ENCODE results near the gene ADM5.

The ADM5 gene

GRCh38 chr19:49727217-49728030 is 38.0 kb downstream of the ADM5 start:
- Histone ChIP-seq H3K9me3 (replicated peaks in 1 of 11) (peaks cover under 1 to 17% (median 5%) of the 10 kb centered on the region in 11 experiments; a peak in 16 of 22 replicates), H3K4me1 (peaks cover 0 to 9% (median 0%) of the 10 kb centered on the region in 10 experiments; a peak in 3 of 20 replicates), H3K36me3 (no peaks in the 10 kb centered on the region), H4K20me1 (no peaks in the 10 kb centered on the region), H3K27ac (no peak overlapping the region), H3K4me3 (no peak overlapping the region), H3K9ac (no peak overlapping the region), H3K27me3 (no peaks in the 10 kb centered on the region), H3K4me2 (no peak overlapping the region)
- no peak for TF ChIP-seq Cebpa-rat (IDR thresholded peaks at IDR 0.05)

DNA sequence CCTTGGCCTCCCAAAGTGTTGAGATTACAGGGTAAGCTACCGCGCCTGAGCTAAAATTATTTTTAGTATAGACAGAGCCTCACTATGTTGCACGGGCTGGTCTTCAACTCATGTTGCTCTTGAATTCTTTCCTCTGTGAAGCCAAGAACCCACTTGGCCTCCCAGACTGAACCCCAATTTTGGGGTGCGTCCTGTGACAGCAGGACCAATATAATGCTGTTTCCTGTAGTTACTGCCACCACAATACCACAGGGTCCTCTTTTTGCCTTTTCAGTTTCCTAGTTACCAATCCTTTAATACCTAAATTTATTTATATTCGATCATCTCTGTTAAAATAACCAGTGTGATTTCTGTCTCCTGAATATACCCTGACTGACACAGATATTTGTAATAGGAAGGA is 40.8 kb downstream of the ADM5 start:
- Histone ChIP-seq H3K4me1 (peaks cover 0 to 9% (median 0%) of the 10 kb centered on the region in 10 experiments; a peak in 3 of 20 replicates), H3K9me3 (replicated peaks in 1 of 11) (peaks cover 0 to 5% (median 0%) of the 10 kb centered on the region in 11 experiments; a peak in 1 of 22 replicates), H3K27me3 (no peaks in the 10 kb centered on the region), H3K4me3 (no peak overlapping the region), H4K20me1 (no peaks in the 10 kb centered on the region), H3K36me3 (no peaks in the 10 kb centered on the region), H3K4me2 (0 out of 22 replicates have a peak overlapping the region, but pooled peaks of 1 of the 11 experiments have one; percentile 15), H3K9ac (no peak overlapping the region), H3K27ac (no peak overlapping the region)
- TF ChIP-seq Cebpa-rat (IDR thresholded peaks at IDR 0.05), result no peak

GRCh38 chr19:49738268-49738667 is 48.9 kb downstream of the ADM5 start:
- Histone ChIP-seq H3K27me3 (no peaks in the 10 kb centered on the region), H3K4me3 (no peak overlapping the region), H3K9me3 (replicated peaks in 1 of 11) (0 out of 22 replicates have a peak, but pooled peaks cover 0 to 3% (median 0%) of the 10 kb centered on the region in 11 experiments), H3K4me1 (peaks cover 0 to 17% (median 4%) of the 10 kb centered on the region in 10 experiments; a peak in 11 of 20 replicates), H3K4me2 (no peak overlapping the region), H3K27ac (no peak overlapping the region), H4K20me1 (no peaks in the 10 kb centered on the region), H3K36me3 (no peaks in the 10 kb centered on the region), H3K9ac (no peak overlapping the region; a peak in 1 of 22 replicates)
- TF ChIP-seq Cebpa-rat (IDR thresholded peaks at IDR 0.05), result no peak

DNA sequence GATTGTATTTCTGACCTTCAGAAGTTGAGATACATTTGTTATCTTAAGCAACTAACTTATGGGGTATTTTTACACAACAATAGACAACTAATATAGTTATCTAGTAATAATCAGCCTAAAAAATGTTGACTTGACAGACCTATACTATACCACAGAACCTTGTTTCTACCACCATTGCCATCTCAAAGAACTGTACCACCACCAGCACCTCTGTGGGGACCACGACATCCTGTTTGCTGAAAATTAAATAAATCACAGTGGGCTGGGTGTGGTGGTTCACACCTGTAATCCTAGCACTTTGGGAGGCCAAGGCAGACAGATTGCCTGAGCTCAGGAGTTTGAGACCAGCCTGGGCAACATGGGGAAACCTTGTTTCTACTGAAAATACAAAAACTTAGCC is 49.7 kb downstream of the ADM5 start:
- Histone ChIP-seq H3K4me3 (no peak overlapping the region), H3K9me3 (replicated peaks in 1 of 11) (peaks cover 0 to 4% (median 0%) of the 10 kb centered on the region in 11 experiments; a peak in 1 of 22 replicates), H3K4me1 (peaks cover 0 to 17% (median 4%) of the 10 kb centered on the region in 10 experiments; a peak in 11 of 20 replicates), H4K20me1 (no peaks in the 10 kb centered on the region), H3K27ac (no peak overlapping the region), H3K27me3 (no peaks in the 10 kb centered on the region), H3K4me2 (no peak overlapping the region), H3K36me3 (no peaks in the 10 kb centered on the region), H3K9ac (no peak overlapping the region)
- TF ChIP-seq Cebpa-rat (IDR thresholded peaks at IDR 0.05), result no peak

DNA sequence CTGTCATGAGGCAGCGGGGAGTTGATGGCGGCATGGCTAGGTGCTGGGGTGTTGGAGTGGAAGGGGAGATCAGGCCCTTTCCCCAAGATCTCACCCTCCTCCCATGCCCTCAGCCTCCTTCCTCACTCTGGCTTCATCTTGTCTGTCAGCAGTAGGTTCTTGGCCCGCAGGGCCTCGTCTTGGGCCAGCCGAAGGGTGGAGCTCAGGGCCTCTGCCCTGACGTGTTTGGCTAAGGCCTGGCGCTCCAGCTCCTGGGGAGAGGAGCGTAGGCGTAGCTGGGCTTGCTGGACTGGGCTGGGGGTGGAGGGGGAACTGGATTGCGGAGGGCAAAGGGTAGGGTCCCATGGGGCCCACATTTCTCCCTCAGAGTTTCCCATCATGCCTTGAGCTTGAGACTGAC is 50.5 kb downstream of the ADM5 start:
- H4K20me1 ChIP-seq, result no peaks in the 10 kb centered on the region
- H3K27ac ChIP-seq, result no peak overlapping the region
- H3K9ac ChIP-seq, result no peak overlapping the region
- no peak overlapping the region for H3K4me2 ChIP-seq
- H3K4me3 ChIP-seq, result no peak overlapping the region
- peaks cover 0 to 17% (median 4%) of the 10 kb centered on the region in 10 experiments; a peak in 11 of 20 replicates for H3K4me1 ChIP-seq
- no peaks in the 10 kb centered on the region for H3K27me3 ChIP-seq
- no peaks in the 10 kb centered on the region for H3K36me3 ChIP-seq
- TF ChIP-seq Cebpa-rat (IDR thresholded peaks at IDR 0.05), result no peak
- H3K9me3 ChIP-seq (replicated peaks in 1 of 11), result peaks cover 0 to 11% (median under 1%) of the 10 kb centered on the region in 11 experiments; a peak in 8 of 22 replicates
